Fibroblast of the aortic adventitia (primary cell): ENCODE results near the gene CLN6. TPM values are rescaled to one million over a fixed set of nuclear protein-coding genes. Genes with fewer than 3 reads are reported as not detected.

Source experiments
- DNase-seq: peaks from one replicate; pipeline ENCODE4 v3.0.0-alpha.2; 2010; ENCODE audit warnings: low read depth
- H3K4me3 ChIP-seq: 2 replicates; pipeline ENCODE4 v1.5.1; 2011; ENCODE audit warnings: low read depth, mild to moderate bottlenecking, control low read depth, low read length, moderate library complexity
- CTCF ChIP-seq: IDR thresholded peaks from 2 replicates; pipeline ENCODE4 v1.5.1; 2011; ENCODE audit warnings: mild to moderate bottlenecking, low read length, control low read depth, inconsistent platforms; ENCODE audit not compliant: insufficient read depth
- total RNA-seq: library from RNA; depleted of rRNA; stranded (reverse); fragments of >200 nt; gene quantifications from 2 replicates; pipeline ENCODE4 v1.2.3, GENCODE V29; 2012; ENCODE audit warnings: low replicate concordance

CLN6 gene
- total RNA-seq, 1 donor: 25.9 TPM

GRCh38 chr15:68190048-68190447 is 39.5 kb downstream of the CLN6 start:
- H3K4me3 ChIP-seq: no peak overlapping the region
- DNase-seq: no peak
- no peak for TF ChIP-seq CTCF

GRCh38 chr15:68188647-68189046 is 40.9 kb downstream of the CLN6 start:
- TF ChIP-seq CTCF: no peak
- no peak for DNase-seq
- H3K4me3 ChIP-seq: no peak overlapping the region

- peak overlapping the region; percentile 1 for H3K4me3 ChIP-seq
- TF ChIP-seq CTCF: no peak
- DNase-seq: peak; percentile 91
These were observed 42.0 kb downstream of the CLN6 start for GRCh38 chr15:68187559-68187958.

- H3K4me3 ChIP-seq: no peak overlapping the region
- no peak for TF ChIP-seq CTCF
- peak; percentile 85 for DNase-seq
These were observed 42.7 kb downstream of the CLN6 start for GRCh38 chr15:68186671-68187397.

- H3K4me3 ChIP-seq: no peak overlapping the region
- no peak for TF ChIP-seq CTCF
- no peak for DNase-seq
These were observed 44.7 kb downstream of the CLN6 start for GRCh38 chr15:68184616-68185480.

GRCh38 chr15:68183616-68184315 is 45.8 kb downstream of the CLN6 start:
- no peak overlapping the region for H3K4me3 ChIP-seq
- DNase-seq: peak; percentile 44
- TF ChIP-seq CTCF: no peak
